Fibroblast of pulmonary artery (primary cell): ENCODE data around the gene SLC25A10.

Experiments
- DNase-seq: peaks from one replicate; pipeline ENCODE4 v3.0.0-alpha.2; 2010; ENCODE audit warnings: low read depth
- H3K4me3 ChIP-seq: replicated peaks from 2 replicates; pipeline ENCODE4 v1.5.1; 2011; ENCODE audit warnings: low read depth, mild to moderate bottlenecking, control low read depth, low read length, moderate library complexity
- TF ChIP-seq, protein P1 (sequence below): IDR thresholded peaks from 2 replicates; pipeline ENCODE4 v1.5.1; 2011; ENCODE audit warnings: mild to moderate bottlenecking, control low read depth, low read length, inconsistent platforms; ENCODE audit errors: missing control alignments

Gene SLC25A10

GRCh38 chr17:81681672-81682071, 30.4 kb upstream of the SLC25A10 start:
- H3K4me3 ChIP-seq = no peak overlapping the region
- TF ChIP-seq, protein P1, sequence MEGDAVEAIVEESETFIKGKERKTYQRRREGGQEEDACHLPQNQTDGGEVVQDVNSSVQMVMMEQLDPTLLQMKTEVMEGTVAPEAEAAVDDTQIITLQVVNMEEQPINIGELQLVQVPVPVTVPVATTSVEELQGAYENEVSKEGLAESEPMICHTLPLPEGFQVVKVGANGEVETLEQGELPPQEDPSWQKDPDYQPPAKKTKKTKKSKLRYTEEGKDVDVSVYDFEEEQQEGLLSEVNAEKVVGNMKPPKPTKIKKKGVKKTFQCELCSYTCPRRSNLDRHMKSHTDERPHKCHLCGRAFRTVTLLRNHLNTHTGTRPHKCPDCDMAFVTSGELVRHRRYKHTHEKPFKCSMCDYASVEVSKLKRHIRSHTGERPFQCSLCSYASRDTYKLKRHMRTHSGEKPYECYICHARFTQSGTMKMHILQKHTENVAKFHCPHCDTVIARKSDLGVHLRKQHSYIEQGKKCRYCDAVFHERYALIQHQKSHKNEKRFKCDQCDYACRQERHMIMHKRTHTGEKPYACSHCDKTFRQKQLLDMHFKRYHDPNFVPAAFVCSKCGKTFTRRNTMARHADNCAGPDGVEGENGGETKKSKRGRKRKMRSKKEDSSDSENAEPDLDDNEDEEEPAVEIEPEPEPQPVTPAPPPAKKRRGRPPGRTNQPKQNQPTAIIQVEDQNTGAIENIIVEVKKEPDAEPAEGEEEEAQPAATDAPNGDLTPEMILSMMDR = no peak
- DNase-seq = no peak

- TF ChIP-seq, protein P1 = no peak
- peak overlapping the region; percentile 87 for H3K4me3 ChIP-seq
- DNase-seq = peak; percentile 11
Measured at GRCh38 chr17:81682565-81683207, 29.4 kb upstream of the SLC25A10 start.

GRCh38 chr17:81683208-81683583, 28.9 kb upstream of the SLC25A10 start:
- no peak for DNase-seq

DNA sequence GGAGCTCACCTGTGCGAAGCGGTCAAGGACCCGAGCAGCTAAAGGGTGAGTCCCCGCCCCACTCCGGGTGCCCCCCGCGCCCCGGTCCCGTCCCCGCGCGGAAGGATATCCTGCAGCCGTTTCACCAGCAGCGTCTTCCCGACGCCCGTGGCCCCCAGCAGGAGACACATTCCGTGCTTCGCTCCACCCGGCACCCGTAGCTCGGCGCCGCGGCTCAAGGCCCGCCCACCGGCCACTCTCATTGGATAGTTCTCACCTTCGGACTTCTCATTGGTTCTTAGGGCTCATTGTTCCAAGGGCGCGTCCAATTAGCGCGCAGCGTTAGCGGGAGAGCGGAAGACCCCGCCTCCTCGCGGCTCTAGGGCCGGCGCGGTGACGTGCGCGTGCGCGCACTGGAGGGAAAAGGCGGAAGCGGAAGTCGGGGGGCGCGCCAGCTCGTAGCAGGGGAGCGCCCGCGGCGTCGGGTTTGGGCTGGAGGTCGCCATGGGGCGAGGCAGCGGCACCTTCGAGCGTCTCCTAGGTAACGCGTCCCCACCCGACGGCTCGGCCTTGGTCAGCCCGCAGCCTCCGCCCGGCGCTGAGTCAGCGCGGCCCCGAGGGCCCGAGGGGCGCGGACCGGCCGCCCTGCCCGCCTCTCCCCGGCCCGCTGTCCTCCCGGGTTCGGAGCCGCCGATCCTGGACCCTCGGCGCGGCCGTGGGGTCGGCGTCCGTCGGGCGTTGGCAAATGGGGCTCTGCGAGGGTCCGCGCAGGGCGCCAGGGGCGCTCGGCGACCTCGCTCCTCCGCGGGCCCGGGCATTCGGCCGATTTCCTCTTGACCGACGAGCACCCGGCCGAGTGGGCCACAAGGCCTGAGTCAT, 28.3 kb upstream of the SLC25A10 start, which contains the start of the genes ARL16 and HGS:
ARL16 (minus strand) TSS at position 214 of the 858 bp plus-strand sequence; CDS start at position 170, 44 bp downstream.
HGS (plus strand) TSS at position 428 of the 858 bp plus-strand sequence; CDS start at position 484, 56 bp downstream.
- TF ChIP-seq, protein P1 = no peak
- DNase-seq = peak; percentile 99
- peak within 1 kb of the TSS; percentile 87 for H3K4me3 ChIP-seq

More at GRCh38 chr17:81683208-81683583, 28.9 kb upstream of the SLC25A10 start:
- H3K4me3 ChIP-seq = peak overlapping the region; percentile 87
- TF ChIP-seq, protein P1 = no peak

- H3K4me3 ChIP-seq = peak overlapping the region; percentile 87
- DNase-seq = no peak
- TF ChIP-seq, protein P1 = no peak
Measured at GRCh38 chr17:81684442-81684911, 27.6 kb upstream of the SLC25A10 start.

- TF ChIP-seq, protein P1 = no peak
- DNase-seq = peak; percentile 46
- peak overlapping the region; percentile 87 for H3K4me3 ChIP-seq
Measured at GRCh38 chr17:81685108-81685507, 27.0 kb upstream of the SLC25A10 start.
